Measurements from ENCODE around the gene BICRAL. TPM values are rescaled to one million over a fixed set of nuclear protein-coding genes. Genes with fewer than 3 reads are reported as not detected.

BICRAL gene
- total RNA-seq, 3 donors from 2014 or later (not counting 1 experiment from before 2014, with no cell fraction given) = 31.1 to 43.4 (median 37.1) TPM

DNA sequence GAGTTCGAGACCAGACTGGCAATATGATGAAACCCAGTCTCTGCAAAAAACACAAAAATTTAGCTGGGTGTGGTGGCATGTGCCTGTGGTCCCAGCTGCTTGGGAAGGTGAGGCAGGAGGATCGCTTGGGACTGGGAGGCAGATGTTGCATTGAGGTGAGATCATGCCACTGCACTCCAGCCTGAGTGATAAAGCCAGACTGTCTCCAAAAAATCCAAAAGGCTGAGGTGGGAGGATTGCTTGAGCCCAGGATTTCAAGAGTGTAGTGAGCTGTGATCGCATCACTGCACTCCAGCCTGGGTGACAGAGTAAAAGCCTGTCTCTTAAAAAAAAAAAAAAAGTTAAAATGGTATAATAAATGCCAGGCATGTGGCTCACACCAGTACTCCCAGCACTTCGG, 132.7 kb downstream of the BICRAL start:
- no peak for DNase-seq
- no peaks in the 10 kb centered on the region for H3K9me3 ChIP-seq (ENCODE audit: control insufficient read depth, insufficient read depth, low read length)
- no peaks in the 10 kb centered on the region for H3K9me3 Mint-ChIP-seq
- no peaks in the 10 kb centered on the region for H3K36me3 Mint-ChIP-seq
- TF ChIP-seq CTCF (IDR thresholded peaks at IDR 0.05) = no peak
- H3K27ac Mint-ChIP-seq = no peak overlapping the region
- H3K27ac ChIP-seq (ENCODE audit: low read length) = no peak overlapping the region
- intact Hi-C loops (cut with micrococcal nuclease) = no loop called here
- no peaks in the 10 kb centered on the region for H3K4me1 ChIP-seq (ENCODE audit: control insufficient read depth, insufficient read depth, low read length)
- no peaks in the 10 kb centered on the region for H3K27me3 ChIP-seq (ENCODE audit: control insufficient read depth, insufficient read depth, low read length)
- H3K4me1 Mint-ChIP-seq = no peaks in the 10 kb centered on the region
- ATAC-seq = no peak
- WGBS (ENCODE audit: insufficient coverage) = 87% methylated on average over 4 of the region's 4 CpGs
- H3K27me3 Mint-ChIP-seq (ENCODE audit: low read depth in 2 of 2) = peaks cover 0 to 9% of the 10 kb centered on the region in 2 donors
- no peak overlapping the region for H3K4me3 ChIP-seq (ENCODE audit: low read length)
- H3K36me3 ChIP-seq (ENCODE audit: control insufficient read depth, insufficient read depth, low read length) = no peaks in the 10 kb centered on the region
- H3K4me3 Mint-ChIP-seq = no peak overlapping the region

DNA sequence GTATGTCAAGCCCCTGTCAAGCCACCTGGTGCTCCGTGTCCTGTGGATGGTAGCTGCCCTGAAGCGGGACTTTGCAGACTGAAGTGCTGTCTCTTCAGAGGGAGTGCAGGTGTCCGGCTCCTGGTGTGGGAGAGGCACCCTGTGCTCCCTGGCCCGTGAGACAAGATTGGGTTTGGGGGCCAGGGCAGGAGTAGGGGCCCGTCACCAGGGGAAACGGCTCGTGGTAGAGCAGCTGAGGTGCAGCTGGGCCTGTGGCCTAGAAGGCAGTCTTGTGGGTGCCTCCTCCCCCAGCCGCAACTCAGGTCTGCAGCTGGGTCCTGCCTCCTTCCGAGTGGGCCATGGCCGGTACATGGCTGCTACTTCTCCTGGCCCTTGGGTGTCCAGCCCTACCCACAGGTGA, 133.9 kb downstream of the BICRAL start, which contains the start of gene PTCRA:
Gene PTCRA, plus strand, starts transcription at position 322 of the 400 bp plus-strand sequence. Its CDS starts 17 bp downstream, at position 339.
- Histone ChIP-seq H3K4me3 (ENCODE audit: low read length) (no peak within 1 kb of the TSS), H3K4me1 (ENCODE audit: control insufficient read depth, insufficient read depth, low read length) (no peaks in the 10 kb centered on the region), H3K9me3 (ENCODE audit: control insufficient read depth, insufficient read depth, low read length) (no peaks in the 10 kb centered on the region), H3K27me3 (ENCODE audit: control insufficient read depth, insufficient read depth, low read length) (no peaks in the 10 kb centered on the region), H3K27ac (ENCODE audit: low read length) (no peak within 1 kb of the TSS), H3K36me3 (ENCODE audit: control insufficient read depth, insufficient read depth, low read length) (no peaks in the 10 kb centered on the region)
- no peak within 1 kb of the TSS for H3K27ac Mint-ChIP-seq
- H3K27me3 Mint-ChIP-seq (ENCODE audit: low read depth in 2 of 2) = peaks cover 0 to 9% of the 10 kb centered on the region in 2 donors
- H3K36me3 Mint-ChIP-seq = no peaks in the 10 kb centered on the region
- ATAC-seq = no peak
- no peak for TF ChIP-seq CTCF (IDR thresholded peaks at IDR 0.05)
- no peaks in the 10 kb centered on the region for H3K4me1 Mint-ChIP-seq
- no peak for DNase-seq
- no peaks in the 10 kb centered on the region for H3K9me3 Mint-ChIP-seq
- H3K4me3 Mint-ChIP-seq = no peak within 1 kb of the TSS
- WGBS (ENCODE audit: insufficient coverage) = 27% methylated on average over 10 of the region's 10 CpGs
- intact Hi-C loops (cut with micrococcal nuclease) = no loop called here

- H3K27me3 Mint-ChIP-seq (ENCODE audit: low read depth in 2 of 2) = peaks cover 0 to 4% of the 10 kb centered on the region in 2 donors
- 73% methylated on average over 1 of the region's 1 CpG for WGBS (ENCODE audit: insufficient coverage)
- H3K36me3 Mint-ChIP-seq = no peaks in the 10 kb centered on the region
- Histone ChIP-seq H3K27ac (ENCODE audit: low read length) (no peak overlapping the region), H3K36me3 (ENCODE audit: control insufficient read depth, insufficient read depth, low read length) (no peaks in the 10 kb centered on the region), H3K4me3 (ENCODE audit: low read length) (no peak overlapping the region), H3K9me3 (ENCODE audit: control insufficient read depth, insufficient read depth, low read length) (no peaks in the 10 kb centered on the region), H3K27me3 (ENCODE audit: control insufficient read depth, insufficient read depth, low read length) (no peaks in the 10 kb centered on the region), H3K4me1 (ENCODE audit: control insufficient read depth, insufficient read depth, low read length) (no peaks in the 10 kb centered on the region)
- H3K4me1 Mint-ChIP-seq = no peaks in the 10 kb centered on the region
- no peaks in the 10 kb centered on the region for H3K9me3 Mint-ChIP-seq
- no peak overlapping the region for H3K27ac Mint-ChIP-seq
- TF ChIP-seq CTCF (IDR thresholded peaks at IDR 0.05) = no peak
- no peak for DNase-seq
- no peak overlapping the region for H3K4me3 Mint-ChIP-seq
- no peak for ATAC-seq
- intact Hi-C loops (cut with micrococcal nuclease) = no loop called here
These were observed 134.4 kb downstream of the BICRAL start for GRCh38 chr6:42916288-42916687.

Other genes with a start within 250 kb of the BICRAL start
- 10 to 100 TPM; 44.9 to 57.3 (median 53.2) TPM for gene UBR2, start 218.0 kb upstream of the BICRAL start, total RNA-seq
- under 1 TPM; 0.12 to 0.16 (median 0.13) TPM for gene PRPH2, start 59.5 kb upstream of the BICRAL start, total RNA-seq
- 10 to 100 TPM; 64.1 to 77.6 (median 65.6) TPM for gene TBCC, start 35.9 kb upstream of the BICRAL start, total RNA-seq
- gene RPL7L1, start 97.6 kb downstream of the BICRAL start, total RNA-seq = 10 to 100 TPM; 66.9 to 67.2 (median 66.9) TPM
- 1 to 10 TPM in 2 of 3 donors, not detected in 1; 3.7 to 4.7 TPM for gene PTCRA, start 134.0 kb downstream of the BICRAL start, total RNA-seq
- 10 to 100 TPM; 52.4 to 71.2 (median 59.8) TPM for gene CNPY3, start 147.4 kb downstream of the BICRAL start, total RNA-seq
- gene GNMT, start 178.7 kb downstream of the BICRAL start, total RNA-seq = 1 to 10 TPM; 2.0 to 2.8 (median 2.6) TPM
- 10 to 100 TPM in 1 of 3 donors, 1 to 10 TPM in 2; 8.2 to 13.6 (median 9.9) TPM for gene PEX6, start 197.1 kb downstream of the BICRAL start, total RNA-seq
- 10 to 100 TPM; 30.5 to 49.1 (median 40.1) TPM for gene PPP2R5D, start 202.5 kb downstream of the BICRAL start, total RNA-seq
- 10 to 100 TPM; 29.6 to 34.3 (median 34.2) TPM for gene MEA1, start 231.9 kb downstream of the BICRAL start, total RNA-seq
- gene KLHDC3, start 232.2 kb downstream of the BICRAL start, total RNA-seq = 10 to 100 TPM; 52.7 to 60.9 (median 53.7) TPM
- 10 to 100 TPM; 33.1 to 43.9 (median 38.7) TPM for gene RRP36, start 239.6 kb downstream of the BICRAL start, total RNA-seq

Data from natural killer cell (primary cell).